ENCODE results near the gene HMGXB4. TPM values are rescaled to one million over a fixed set of nuclear protein-coding genes. Genes with fewer than 3 reads are reported as not detected.

The HMGXB4 gene
- total RNA-seq, 4 donors from 2014 or later, result 15.0 to 39.3 (median 20.3) TPM

DNA sequence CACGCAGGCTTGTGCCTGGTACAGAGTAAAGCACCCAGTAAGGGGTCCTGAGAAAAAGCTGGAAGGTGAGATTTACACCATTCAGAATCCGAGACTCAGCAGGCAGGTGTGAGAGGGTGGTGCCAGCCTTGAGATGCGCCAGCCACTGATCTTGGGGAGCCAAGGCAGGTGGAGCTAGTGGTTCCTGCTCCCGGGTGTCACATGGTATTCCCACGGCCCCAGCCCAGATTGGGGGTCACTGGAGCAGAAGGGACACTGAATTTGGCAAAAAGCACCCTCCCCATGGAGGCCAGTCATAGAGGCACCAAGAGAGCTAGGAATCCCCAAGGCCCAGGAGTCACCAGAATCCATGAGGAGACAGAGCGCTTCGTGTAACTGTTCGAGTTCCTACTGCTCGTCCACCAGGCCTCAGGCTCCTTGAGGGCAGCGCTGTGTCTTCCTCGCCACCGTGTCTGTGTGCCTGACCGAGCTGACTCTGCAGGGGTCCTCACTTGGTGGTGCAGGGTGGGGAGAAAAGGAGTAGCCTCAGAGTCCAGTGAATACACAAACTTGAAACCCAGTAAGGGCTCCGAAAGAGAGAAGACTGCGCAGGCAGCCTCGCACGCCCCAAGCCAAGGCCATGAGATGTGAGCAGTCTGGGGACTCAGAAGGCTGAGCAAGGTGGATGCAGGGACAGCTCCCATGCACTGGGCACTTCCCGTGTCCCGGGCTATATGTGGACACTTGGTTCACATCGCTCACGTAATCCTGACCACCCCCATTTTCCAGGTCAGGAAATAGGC lies 70.6 kb downstream of the HMGXB4 start:
- peaks cover 88% of the 10 kb centered on the region for H3K36me3 ChIP-seq
- DNase-seq (ENCODE audit: low spot score in 2 of 2), result no peak
- 96% methylated on average over 20 of the region's 21 CpGs for WGBS
- H3K27me3 ChIP-seq, result no peaks in the 10 kb centered on the region
- peaks cover 11% of the 10 kb centered on the region for H3K4me1 ChIP-seq
- no peak for TF ChIP-seq EP300 (IDR thresholded peaks at IDR 0.05)
- TF ChIP-seq POLR2AphosphoS5 (IDR thresholded peaks at IDR 0.05), result no peak
- TF ChIP-seq, protein P1, sequence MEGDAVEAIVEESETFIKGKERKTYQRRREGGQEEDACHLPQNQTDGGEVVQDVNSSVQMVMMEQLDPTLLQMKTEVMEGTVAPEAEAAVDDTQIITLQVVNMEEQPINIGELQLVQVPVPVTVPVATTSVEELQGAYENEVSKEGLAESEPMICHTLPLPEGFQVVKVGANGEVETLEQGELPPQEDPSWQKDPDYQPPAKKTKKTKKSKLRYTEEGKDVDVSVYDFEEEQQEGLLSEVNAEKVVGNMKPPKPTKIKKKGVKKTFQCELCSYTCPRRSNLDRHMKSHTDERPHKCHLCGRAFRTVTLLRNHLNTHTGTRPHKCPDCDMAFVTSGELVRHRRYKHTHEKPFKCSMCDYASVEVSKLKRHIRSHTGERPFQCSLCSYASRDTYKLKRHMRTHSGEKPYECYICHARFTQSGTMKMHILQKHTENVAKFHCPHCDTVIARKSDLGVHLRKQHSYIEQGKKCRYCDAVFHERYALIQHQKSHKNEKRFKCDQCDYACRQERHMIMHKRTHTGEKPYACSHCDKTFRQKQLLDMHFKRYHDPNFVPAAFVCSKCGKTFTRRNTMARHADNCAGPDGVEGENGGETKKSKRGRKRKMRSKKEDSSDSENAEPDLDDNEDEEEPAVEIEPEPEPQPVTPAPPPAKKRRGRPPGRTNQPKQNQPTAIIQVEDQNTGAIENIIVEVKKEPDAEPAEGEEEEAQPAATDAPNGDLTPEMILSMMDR (IDR thresholded peaks at IDR 0.05), result no peak
- TF ChIP-seq POLR2A (IDR thresholded peaks at IDR 0.05), result no peak
- H3K27ac ChIP-seq, result no peak overlapping the region
- H3K9me3 ChIP-seq, result no peaks in the 10 kb centered on the region
- no peak overlapping the region for H3K4me3 ChIP-seq

DNA sequence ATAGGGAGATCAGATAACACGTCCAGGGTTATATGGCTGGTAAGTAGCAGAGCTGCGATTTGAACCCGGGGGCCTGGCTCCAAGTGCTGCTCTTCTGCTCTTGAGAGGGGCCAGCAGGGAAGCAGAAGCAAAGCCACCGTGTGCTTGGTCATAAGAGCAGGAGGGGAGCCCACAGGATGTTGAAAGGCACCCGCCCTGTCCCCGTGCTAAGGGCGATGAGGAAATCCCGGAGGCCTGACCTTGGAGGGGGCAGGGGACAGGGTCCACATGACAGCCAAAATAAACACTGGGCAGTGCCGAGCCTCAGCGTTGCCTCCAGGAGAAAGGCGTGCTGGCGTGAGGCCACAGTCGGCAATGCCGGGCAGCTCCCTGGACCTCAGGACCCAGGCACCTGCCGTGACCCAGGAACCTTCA lies 71.2 kb downstream of the HMGXB4 start:
- WGBS, result 92% methylated on average over 13 of the region's 15 CpGs
- no peak for DNase-seq (ENCODE audit: low spot score in 2 of 2)
- no peak overlapping the region for H3K4me3 ChIP-seq
- no peaks in the 10 kb centered on the region for H3K9me3 ChIP-seq
- peaks cover 11% of the 10 kb centered on the region for H3K4me1 ChIP-seq
- H3K27me3 ChIP-seq, result no peaks in the 10 kb centered on the region
- TF ChIP-seq, protein P1 (IDR thresholded peaks at IDR 0.05), result no peak
- TF ChIP-seq EP300 (IDR thresholded peaks at IDR 0.05) (no peak), POLR2A (IDR thresholded peaks at IDR 0.05) (no peak), POLR2AphosphoS5 (IDR thresholded peaks at IDR 0.05) (no peak)
- H3K36me3 ChIP-seq, result peaks cover 88% of the 10 kb centered on the region
- H3K27ac ChIP-seq, result no peak overlapping the region

DNA sequence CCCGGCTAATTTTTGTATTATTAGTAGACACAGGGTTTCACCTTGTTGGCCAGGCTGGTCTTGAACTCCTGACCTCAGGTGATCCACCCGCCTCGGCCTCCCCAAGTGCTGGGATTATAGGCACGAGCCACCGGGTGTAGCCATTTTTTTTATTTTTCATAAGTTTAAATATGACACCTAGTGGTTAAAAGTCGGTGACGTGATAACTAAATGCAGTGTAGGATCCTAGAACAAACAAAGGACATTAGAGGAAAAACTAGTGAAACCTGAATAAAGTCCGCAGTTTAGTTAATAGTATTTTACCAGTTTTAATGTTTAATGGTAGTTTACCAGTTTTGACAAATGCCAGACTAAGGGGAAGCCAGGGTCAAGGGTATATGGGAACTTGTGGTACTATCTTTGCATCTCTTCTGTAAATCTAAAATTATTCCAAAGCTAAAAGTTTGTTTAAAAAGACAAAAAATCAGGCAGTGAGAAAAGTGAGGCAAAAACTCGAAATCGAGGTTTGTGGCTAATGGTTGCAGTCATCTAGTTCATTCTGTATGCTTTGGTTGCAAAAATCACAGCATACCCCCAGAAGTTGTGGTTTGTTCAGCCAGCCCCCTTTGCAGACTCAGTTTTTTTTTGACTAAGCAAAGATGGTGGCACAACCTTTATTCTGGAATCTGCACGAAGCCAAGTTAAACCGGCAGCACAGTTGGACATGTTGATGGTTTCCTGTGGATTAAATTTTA lies 72.0 kb downstream of the HMGXB4 start:
- H3K27me3 ChIP-seq, result no peaks in the 10 kb centered on the region
- no peak for DNase-seq (ENCODE audit: low spot score in 2 of 2)
- peaks cover 88% of the 10 kb centered on the region for H3K36me3 ChIP-seq
- H3K27ac ChIP-seq, result no peak overlapping the region
- H3K9me3 ChIP-seq, result no peaks in the 10 kb centered on the region
- H3K4me3 ChIP-seq, result no peak overlapping the region
- no peak for TF ChIP-seq EP300 (IDR thresholded peaks at IDR 0.05)
- TF ChIP-seq POLR2AphosphoS5 (IDR thresholded peaks at IDR 0.05), result no peak
- TF ChIP-seq POLR2A (IDR thresholded peaks at IDR 0.05), result no peak
- TF ChIP-seq, protein P1 (IDR thresholded peaks at IDR 0.05), result no peak
- WGBS, result 78% methylated on average over 12 of the region's 12 CpGs
- H3K4me1 ChIP-seq, result peaks cover 11% of the 10 kb centered on the region

DNA sequence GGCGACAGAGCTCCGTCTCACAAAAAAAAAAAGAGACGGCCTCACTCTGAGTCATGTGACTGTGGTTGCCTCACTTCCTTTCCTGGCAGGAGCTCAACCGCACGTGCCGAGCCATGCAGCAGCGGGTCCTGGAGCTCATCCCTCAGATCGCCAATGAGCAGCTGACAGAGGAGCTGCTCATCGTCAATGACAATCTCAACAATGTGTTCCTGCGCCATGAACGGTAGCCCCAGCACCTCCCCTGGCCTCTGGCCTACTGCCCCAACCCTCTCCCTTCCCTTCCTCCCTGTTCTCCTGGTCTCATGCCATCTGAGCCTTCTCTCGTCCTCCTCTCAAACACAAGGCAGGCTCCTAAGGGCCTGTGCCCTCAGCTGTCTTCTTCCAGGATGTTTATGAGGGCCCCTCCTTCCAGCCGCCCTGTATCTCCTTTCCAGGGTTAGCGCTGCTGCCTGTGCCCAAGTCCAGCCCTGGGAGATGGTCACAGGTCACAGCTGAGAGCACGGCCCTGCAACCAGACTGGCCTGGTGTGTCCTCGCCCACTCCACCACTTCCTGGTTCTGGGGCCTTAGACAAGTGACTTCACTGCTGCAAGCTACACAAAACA lies 73.1 kb downstream of the HMGXB4 start:
- TF ChIP-seq POLR2AphosphoS5 (IDR thresholded peaks at IDR 0.05) (peak in 2 of 3 donors; percentile 33 to 67), POLR2A (IDR thresholded peaks at IDR 0.05) (no peak), EP300 (IDR thresholded peaks at IDR 0.05) (no peak)
- TF ChIP-seq, protein P1 (IDR thresholded peaks at IDR 0.05), result no peak
- no peaks in the 10 kb centered on the region for H3K27me3 ChIP-seq
- H3K36me3 ChIP-seq, result peaks cover 88% of the 10 kb centered on the region
- 27% methylated on average over 16 of the region's 16 CpGs for WGBS
- peak overlapping the region; percentile 74 for H3K27ac ChIP-seq
- H3K9me3 ChIP-seq, result no peaks in the 10 kb centered on the region
- DNase-seq (ENCODE audit: low spot score in 2 of 2), result peak; percentile 93 to 94
- H3K4me1 ChIP-seq, result peaks cover 11% of the 10 kb centered on the region
- no peak overlapping the region for H3K4me3 ChIP-seq

DNA sequence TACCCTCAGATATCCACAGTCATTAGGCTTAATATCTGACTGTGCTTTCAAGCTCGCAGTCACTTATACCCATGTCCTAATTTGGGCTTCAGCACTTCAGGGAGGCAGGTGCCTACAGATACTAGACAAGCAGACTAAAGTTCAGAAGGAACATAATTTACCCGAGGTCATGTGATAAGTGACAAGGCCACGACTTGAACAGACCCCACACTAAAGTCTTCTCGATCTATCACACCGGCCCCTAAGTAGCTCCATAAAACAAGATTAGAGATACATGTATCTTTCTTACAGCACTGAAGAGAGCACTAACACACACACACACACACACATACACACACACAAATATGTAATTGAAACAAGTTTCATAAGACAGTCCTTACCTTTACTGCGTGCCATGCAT lies 75.0 kb downstream of the HMGXB4 start:
- Histone ChIP-seq H3K36me3 (peaks cover 88% of the 10 kb centered on the region), H3K4me1 (peaks cover 11% of the 10 kb centered on the region), H3K9me3 (no peaks in the 10 kb centered on the region), H3K27ac (no peak overlapping the region), H3K27me3 (no peaks in the 10 kb centered on the region), H3K4me3 (no peak overlapping the region)
- TF ChIP-seq POLR2AphosphoS5 (IDR thresholded peaks at IDR 0.05) (no peak), POLR2A (IDR thresholded peaks at IDR 0.05) (no peak), EP300 (IDR thresholded peaks at IDR 0.05) (no peak)
- TF ChIP-seq, protein P1 (IDR thresholded peaks at IDR 0.05), result no peak
- no peak for DNase-seq (ENCODE audit: low spot score in 2 of 2)
- WGBS, result 83% methylated on average over 6 of the region's 6 CpGs

All from suprapubic skin (tissue), 4 donors.